H1 (cell line): ENCODE data around the gene ELP1.

Experiments used
- CTCF ChIP-seq, 3 experiments: IDR thresholded peaks; 1 replicate in 2 of 3; 2 replicates in 1 of 3; pipeline versions ENCODE4 v1.5.1 to v1.6.1; 2011; ENCODE audit warnings: low read length in 3 of 3, mild to moderate bottlenecking in 3 of 3, inconsistent platforms in 2 of 3, low read depth in 1 of 3, moderate library complexity in 1 of 3; ENCODE audit not compliant: insufficient read depth in 1 of 3; ENCODE audit errors: control extremely low read depth in 1 of 3
- MAX ChIP-seq: IDR thresholded peaks from 2 replicates; pipeline ENCODE4 v1.6.1; 2012; ENCODE audit warnings: inconsistent platforms

GRCh38 chr9:108867116-108867515, 66.8 kb downstream of the ELP1 start:
- no peak for TF ChIP-seq CTCF (IDR thresholded peaks at IDR 0.05; ENCODE audit: control extremely low read depth in 1 of 3, insufficient read depth in 1 of 3, low read depth in 1 of 3, low read length in 3 of 3)
- TF ChIP-seq MAX = no peak
